Heart right ventricle (tissue), 16 donors: ENCODE results near the gene ZNF362. TPM values are rescaled to one million over a fixed set of nuclear protein-coding genes. Genes with fewer than 3 reads are reported as not detected.
A peak's percentile ranks its signal among the peaks of the same experiment; 100 is the strongest.

Experiments used
- ATAC-seq, 8 donors: fragments of 200-7000 bp; cut with Tn5 transposase; one replicate each; pipeline ENCODE4 v1.9.1; 2020; ENCODE audit warnings: mild to moderate bottlenecking in 8 of 8, moderate library complexity in 8 of 8, moderate number of reproducible peaks in 1 of 8
- DNase-seq, 2 donors: peaks; one replicate each; pipeline ENCODE4 v3.0.0-alpha.2; 2020
- H3K27ac ChIP-seq, 10 donors: fragments of 200-600 bp; sonication (generic) in 2 of 10; one replicate each; pipeline versions ENCODE4 v1.5.0 to v1.8.0; 2020 to 2022; ENCODE audit warnings: mild to moderate bottlenecking in 3 of 10
- H3K27me3 ChIP-seq, 7 donors: fragments of 200-600 bp; one replicate each; pipeline ENCODE4 v1.8.0; 2021 to 2022; ENCODE audit warnings: mild to moderate bottlenecking in 2 of 7
- H3K36me3 ChIP-seq, 9 donors: fragments of 200-600 bp; sonication (generic) in 1 of 9; one replicate each; pipeline versions ENCODE4 v1.5.0 to v1.8.0; 2020 to 2022; ENCODE audit warnings: mild to moderate bottlenecking in 2 of 9
- H3K4me1 ChIP-seq, 9 donors: fragments of 200-600 bp; sonication (generic) in 1 of 9; one replicate each; pipeline versions ENCODE4 v1.5.0 to v1.8.0; 2020 to 2022; ENCODE audit warnings: mild to moderate bottlenecking in 4 of 9
- H3K4me3 ChIP-seq, 10 donors: fragments of 200-600 bp; sonication (generic) in 2 of 10; one replicate each; pipeline versions ENCODE4 v1.5.0 to v1.8.0; 2020 to 2022; ENCODE audit warnings: mild to moderate bottlenecking in 7 of 10, moderate library complexity in 2 of 10
- H3K9me3 ChIP-seq, 11 donors: fragments of 200-600 bp in 10 of 11; sonication (generic) in 2 of 11; one replicate each; pipeline versions ENCODE4 v1.5.0 to v1.8.0; 2013 to 2022; ENCODE audit warnings: mild to moderate bottlenecking in 2 of 11, control low read depth in 1 of 11, moderate library complexity in 1 of 11
- CTCF ChIP-seq, 9 donors: fragments of 200-600 bp; sonication (generic) in 2 of 9; IDR thresholded peaks; one replicate each; pipeline versions ENCODE4 v1.5.0 to v1.8.0; 2021 to 2022; ENCODE audit warnings: antibody characterized with exemption in 9 of 9, mild to moderate bottlenecking in 5 of 9, moderate library complexity in 1 of 9
- WGBS, 2 donors: extraction: QIAGEN DNeasy Blood & Tissue Kit; methylation state at CpG; one replicate each; pipeline ENCODE4 v1.1.7; 2013; ENCODE audit warnings: inconsistent platforms in 1 of 2; 5-methylcytosine and 5-hydroxymethylcytosine counted together
- intact Hi-C, 10 donors: fragments of 100-400 bp; cut with DNase I; formaldehyde crosslinking; loops; one replicate each; pipeline versions ENCODE4 v1.11.1 to v1.14.2; 2022
- polyA plus RNA-seq, 2 donors: library from polyadenylated mRNA; stranded (reverse); fragments of 200-250 nt; gene quantifications; one replicate each; pipeline ENCODE4 v1.2.3, GENCODE V29; 2013
- total RNA-seq, 10 donors: library from RNA; stranded (reverse); fragmentation: NEBNext Ultra II Directional in 3 of 10; extraction: Animal tissue kit (Norgen Biotek cat#: 25700) in 3 of 10; gene quantifications; one replicate each; pipeline versions ENCODE4 v1.2.1 to v1.2.4, GENCODE V29; 2021 to 2023
- donor health status: Arrhythmogenic right ventricular cardiomyopathy.
- donor health status: ischemic (EF 13 %, LVEDD 7.1; RV severe dilation, severe dysfunction).
- donor health status: healthy with polysubstance abuse.
- donor health status: DM: no; HTN: yes; CAD: no.
- donor health status: DM: no; HTN: no; CAD: no.
- donor health status: ischemic (EF 25% LVEDD 6.9; RV normal size, moderate dysfunction).
- donor health status: ischemic (EF 25% LVEDD 5.7; RV mildly dilated, moderate dysfunction).
- donor health status: healthy.
- donor health status: DM: yes; HTN: yes; CAD: no.
- donor health status: Ischemic cardiomyopathy.
- donor health status: ischemic (EF 35%, LVEDD 5.7; RV mildly dilated, moderate dysfunction).
- donor health status: nonischemic (EF 11% LVEDD 7.7; RV severe dilation, severe dysfunction).
- donor health status: DM: yes; HTN: yes; CAD: no.
- donor health status: PGD.
- donor health status: ischemic (EF 29% LVEDD 5.4; RV normal size, mild dysfunction).
- donor health status: nonischemic (EF 23%, LVEDD 6.1; RV moderate dilation, normal function).

The ZNF362 gene
- total and polyA plus RNA-seq, 12 donors: 9.1 to 39.2 (median 31.3) TPM

GRCh38 chr1:33275195-33275594 is 18.9 kb downstream of the ZNF362 start:
- intact Hi-C loops: no loop called here
- DNase-seq (no peak), ATAC-seq (no peak)

GRCh38 chr1:33275706-33276572 is 19.6 kb downstream of the ZNF362 start:
- H3K4me3 ChIP-seq: no peak overlapping the region
- no peak for TF ChIP-seq CTCF (IDR thresholded peaks at IDR 0.05)
- DNase-seq (no peak), ATAC-seq (no peak)
- peaks cover 0 to 73% (median 35%) of the 10 kb centered on the region in 9 donors for H3K36me3 ChIP-seq
- H3K9me3 ChIP-seq: no peaks in the 10 kb centered on the region
- no peak overlapping the region for H3K27ac ChIP-seq
- WGBS, 2 donors: 95 to 97% methylated on average over 45 of the region's 45 CpGs
- intact Hi-C loops: no loop called here
- H3K4me1 ChIP-seq: peaks cover 0 to 30% (median 16%) of the 10 kb centered on the region in 9 donors
- no peaks in the 10 kb centered on the region for H3K27me3 ChIP-seq

More at GRCh38 chr1:33275195-33275594, 18.9 kb downstream of the ZNF362 start:
- Histone ChIP-seq H3K27me3 (no peaks in the 10 kb centered on the region), H3K27ac (no peak overlapping the region), H3K4me3 (no peak overlapping the region), H3K9me3 (no peaks in the 10 kb centered on the region), H3K4me1 (peaks cover 0 to 34% (median 19%) of the 10 kb centered on the region in 9 donors), H3K36me3 (peaks cover 0 to 72% (median 28%) of the 10 kb centered on the region in 9 donors)
- no peak for TF ChIP-seq CTCF (IDR thresholded peaks at IDR 0.05)
- 81 to 82% methylated on average over 6 of the region's 6 CpGs for WGBS, 2 donors

- H3K4me3 ChIP-seq: no peak overlapping the region
- WGBS, 2 donors: 78 to 81% methylated on average over 30 of the region's 30 CpGs
- no peak overlapping the region for H3K27ac ChIP-seq
- DNase-seq: no peak
- H3K36me3 ChIP-seq: peaks cover 0 to 80% (median 43%) of the 10 kb centered on the region in 9 donors
- peak in 1 of 8 donors; percentile 27 for ATAC-seq
- no peaks in the 10 kb centered on the region for H3K27me3 ChIP-seq
- intact Hi-C loops: no loop called here
- TF ChIP-seq CTCF (IDR thresholded peaks at IDR 0.05): no peak
- H3K4me1 ChIP-seq: peaks cover 0 to 26% (median 12%) of the 10 kb centered on the region in 9 donors
- H3K9me3 ChIP-seq: no peaks in the 10 kb centered on the region
These were observed 20.4 kb downstream of the ZNF362 start for GRCh38 chr1:33276573-33277298.

- intact Hi-C loops: no loop called here
- DNase-seq (no peak), ATAC-seq (no peak)
- H3K4me1 ChIP-seq: peaks cover 0 to 18% (median 7%) of the 10 kb centered on the region in 9 donors
- peaks cover 0 to 88% (median 48%) of the 10 kb centered on the region in 9 donors for H3K36me3 ChIP-seq
- no peaks in the 10 kb centered on the region for H3K9me3 ChIP-seq
- no peaks in the 10 kb centered on the region for H3K27me3 ChIP-seq
- 90 to 91% methylated on average over 11 of the region's 11 CpGs for WGBS, 2 donors
- no peak for TF ChIP-seq CTCF (IDR thresholded peaks at IDR 0.05)
- H3K4me3 ChIP-seq: no peak overlapping the region
- no peak overlapping the region for H3K27ac ChIP-seq
These were observed 21.3 kb downstream of the ZNF362 start for GRCh38 chr1:33277488-33278084.
